Peyer's patch (tissue), 4 donors: ENCODE measurements around the gene AP1S2. TPM values are rescaled to one million over a fixed set of nuclear protein-coding genes. Genes with fewer than 3 reads are reported as not detected.

Experiments
- DNase-seq, 3 donors: peaks; one replicate each; pipeline ENCODE4 v3.0.0-alpha.2; 2017 to 2019
- H3K27ac ChIP-seq, 4 donors: fragments of 200-600 bp; sonication (generic); one replicate each; pipeline ENCODE4 v1.5.1; 2016 to 2019
- H3K27me3 ChIP-seq, 2 donors: fragments of 200-600 bp; sonication (generic); one replicate each; pipeline ENCODE4 v1.5.1; 2019
- H3K36me3 ChIP-seq, 3 donors: fragments of 200-600 bp; sonication (generic); one replicate each; pipeline ENCODE4 v1.5.1; 2016 to 2019
- H3K4me1 ChIP-seq, 4 donors: fragments of 200-600 bp; sonication (generic); one replicate each; pipeline ENCODE4 v1.5.1; 2016 to 2019
- H3K4me3 ChIP-seq, 4 donors: fragments of 200-600 bp; sonication (generic); 1 replicate in 3 of 4; 2 replicates in 1 of 4; pipeline ENCODE4 v1.5.1; 2016 to 2019; ENCODE audit warnings: mild to moderate bottlenecking in 1 of 4
- H3K9me3 ChIP-seq, 4 donors: fragments of 200-600 bp; sonication (generic); one replicate each; pipeline ENCODE4 v1.5.1; 2016 to 2019; ENCODE audit warnings: mild to moderate bottlenecking in 1 of 4
- CTCF ChIP-seq, 6 experiments: fragments of 450-650 bp in 4 of 6; fragments of 200-600 bp in 2 of 6; sonication (generic) in 1 of 6; IDR thresholded peaks; one replicate each; pipeline ENCODE4 v1.5.1; 2017 to 2019; ENCODE audit warnings: antibody characterized with exemption in 6 of 6, mild to moderate bottlenecking in 3 of 6, moderate library complexity in 1 of 6
- POLR2A ChIP-seq, 2 donors: fragments of 450-650 bp; IDR thresholded peaks; one replicate each; pipeline ENCODE4 v1.5.1; 2017; ENCODE audit warnings: antibody characterized with exemption in 2 of 2, mild to moderate bottlenecking in 2 of 2, moderate library complexity in 2 of 2
- total RNA-seq, 4 donors: library from RNA; depleted of rRNA; stranded (reverse); fragments of >200 nt; gene quantifications; one replicate each; pipeline ENCODE4 v1.1.0, GENCODE V29; 2016

The AP1S2 gene
- total RNA-seq, 4 donors from 2014 or later: 6.5 to 19.8 (median 10.7) TPM

- H3K36me3 ChIP-seq: peaks cover 0 to 9% (median 0%) of the 10 kb centered on the region in 3 donors
- TF ChIP-seq CTCF (IDR thresholded peaks at IDR 0.05) (no peak), POLR2A (IDR thresholded peaks at IDR 0.05) (no peak)
- no peaks in the 10 kb centered on the region for H3K27me3 ChIP-seq
- H3K9me3 ChIP-seq: no peaks in the 10 kb centered on the region
- H3K27ac ChIP-seq: no peak overlapping the region
- no peaks in the 10 kb centered on the region for H3K4me1 ChIP-seq
- no peak for DNase-seq
- no peak overlapping the region for H3K4me3 ChIP-seq
These were observed 50.0 kb downstream of the AP1S2 start for GRCh38 chrX:15804563-15804962.

GRCh38 chrX:15797707-15798106 is 56.9 kb downstream of the AP1S2 start:
- TF ChIP-seq CTCF (IDR thresholded peaks at IDR 0.05) (no peak), POLR2A (IDR thresholded peaks at IDR 0.05) (no peak)
- H3K4me1 ChIP-seq: no peaks in the 10 kb centered on the region
- no peak for DNase-seq
- H3K36me3 ChIP-seq: no peaks in the 10 kb centered on the region
- H3K27ac ChIP-seq: no peak overlapping the region
- no peaks in the 10 kb centered on the region for H3K9me3 ChIP-seq
- no peaks in the 10 kb centered on the region for H3K27me3 ChIP-seq
- H3K4me3 ChIP-seq: no peak overlapping the region

- Histone ChIP-seq H3K4me3 (peak overlapping the region; percentile 62 to 96 (median 72)), H3K27ac (peak overlapping the region; percentile 87 to 98 (median 90)), H3K4me1 (peaks cover 0 to 4% (median 0%) of the 10 kb centered on the region in 4 donors), H3K36me3 (no peaks in the 10 kb centered on the region), H3K9me3 (no peaks in the 10 kb centered on the region), H3K27me3 (no peaks in the 10 kb centered on the region)
- TF ChIP-seq CTCF (IDR thresholded peaks at IDR 0.05): no peak
- TF ChIP-seq POLR2A (IDR thresholded peaks at IDR 0.05): no peak
- no peak for DNase-seq
These were observed 63.8 kb downstream of the AP1S2 start for GRCh38 chrX:15790769-15791290.

GRCh38 chrX:15789979-15790768 is 64.4 kb downstream of the AP1S2 start, which contains the start of gene ZRSR2:
ZRSR2 (plus strand) TSS chrX:15790484; CDS start chrX:15790496, 12 bp downstream.
- Histone ChIP-seq H3K9me3 (no peaks in the 10 kb centered on the region), H3K27ac (peak within 1 kb of the TSS; percentile 87 to 98 (median 90)), H3K4me3 (peak within 1 kb of the TSS; percentile 62 to 96 (median 72)), H3K36me3 (no peaks in the 10 kb centered on the region), H3K4me1 (peaks cover 0 to 4% (median 0%) of the 10 kb centered on the region in 4 donors), H3K27me3 (no peaks in the 10 kb centered on the region)
- peak in 1 of 2 donors; percentile 59 for TF ChIP-seq POLR2A (IDR thresholded peaks at IDR 0.05)
- TF ChIP-seq CTCF (IDR thresholded peaks at IDR 0.05): peak in 1 of 6 experiments; percentile 2
- DNase-seq: peak; percentile 81 to 97 (median 93)

- TF ChIP-seq CTCF (IDR thresholded peaks at IDR 0.05): no peak
- no peak for TF ChIP-seq POLR2A (IDR thresholded peaks at IDR 0.05)
- DNase-seq: no peak
- no peak overlapping the region for H3K27ac ChIP-seq
- H3K4me1 ChIP-seq: peaks cover 0 to 4% (median 0%) of the 10 kb centered on the region in 4 donors
- H3K36me3 ChIP-seq: no peaks in the 10 kb centered on the region
- no peaks in the 10 kb centered on the region for H3K9me3 ChIP-seq
- no peak overlapping the region for H3K4me3 ChIP-seq
- H3K27me3 ChIP-seq: no peaks in the 10 kb centered on the region
These were observed 67.7 kb downstream of the AP1S2 start for GRCh38 chrX:15786915-15787314.
